Measurements from ENCODE around the gene CCDC188.

The CCDC188 gene

GRCh38 chr22:20185750-20186149 is 34.9 kb upstream of the CCDC188 start:
- DNase-seq, result no peak

- DNase-seq, result no peak
These were observed 33.8 kb upstream of the CCDC188 start for GRCh38 chr22:20184501-20185165.

GRCh38 chr22:20183823-20184222 is 33.0 kb upstream of the CCDC188 start:
- DNase-seq, result no peak

GRCh38 chr22:20183101-20183500 is 32.2 kb upstream of the CCDC188 start:
- no peak for DNase-seq

GRCh38 chr22:20182365-20182764 is 31.5 kb upstream of the CCDC188 start:
- DNase-seq, result no peak

GRCh38 chr22:20181884-20182236 is 31.0 kb upstream of the CCDC188 start:
- DNase-seq, result no peak

GRCh38 chr22:20181194-20181883 is 30.5 kb upstream of the CCDC188 start:
- no peak for DNase-seq

- DNase-seq, result no peak
These were observed 29.8 kb upstream of the CCDC188 start for GRCh38 chr22:20180640-20181039.

GRCh38 chr22:20180245-20180630 is 29.4 kb upstream of the CCDC188 start:
- DNase-seq, result no peak

- no peak for DNase-seq
These were observed 28.8 kb upstream of the CCDC188 start for GRCh38 chr22:20179455-20180244.

GRCh38 chr22:20178915-20179227 is 28.0 kb upstream of the CCDC188 start:
- DNase-seq, result no peak

- no peak for DNase-seq
These were observed 27.4 kb upstream of the CCDC188 start for GRCh38 chr22:20178075-20178914.

- DNase-seq, result no peak
These were observed 26.5 kb upstream of the CCDC188 start for GRCh38 chr22:20177217-20177911.

- DNase-seq, result no peak
These were observed 25.7 kb upstream of the CCDC188 start for GRCh38 chr22:20176421-20177085.

GRCh38 chr22:20175597-20175900 is 24.7 kb upstream of the CCDC188 start:
- no peak for DNase-seq

- no peak for DNase-seq
These were observed 24.1 kb upstream of the CCDC188 start for GRCh38 chr22:20174785-20175596.

GRCh38 chr22:20173772-20174171 is 22.9 kb upstream of the CCDC188 start:
- no peak for DNase-seq

GRCh38 chr22:20173246-20173645 is 22.4 kb upstream of the CCDC188 start:
- DNase-seq, result no peak

- DNase-seq, result no peak
These were observed 21.3 kb upstream of the CCDC188 start for GRCh38 chr22:20172141-20172613.

All from amygdala (tissue), 56 donors.